Stimulated activated CD4-positive, alpha-beta T cell treated with anti-CD3 and anti-CD28 coated beads, Interleukin-4, amount 100 ng/mL, for 24 hours (primary cell): ENCODE results near the gene NKAIN4.

Source experiments
- DNase-seq: peaks from one replicate; pipeline ENCODE4 v3.0.0-alpha.2; 2020

NKAIN4 gene

GRCh38 chr20:63287697-63288580, 33.7 kb upstream of the NKAIN4 start:
- DNase-seq = no peak

DNA sequence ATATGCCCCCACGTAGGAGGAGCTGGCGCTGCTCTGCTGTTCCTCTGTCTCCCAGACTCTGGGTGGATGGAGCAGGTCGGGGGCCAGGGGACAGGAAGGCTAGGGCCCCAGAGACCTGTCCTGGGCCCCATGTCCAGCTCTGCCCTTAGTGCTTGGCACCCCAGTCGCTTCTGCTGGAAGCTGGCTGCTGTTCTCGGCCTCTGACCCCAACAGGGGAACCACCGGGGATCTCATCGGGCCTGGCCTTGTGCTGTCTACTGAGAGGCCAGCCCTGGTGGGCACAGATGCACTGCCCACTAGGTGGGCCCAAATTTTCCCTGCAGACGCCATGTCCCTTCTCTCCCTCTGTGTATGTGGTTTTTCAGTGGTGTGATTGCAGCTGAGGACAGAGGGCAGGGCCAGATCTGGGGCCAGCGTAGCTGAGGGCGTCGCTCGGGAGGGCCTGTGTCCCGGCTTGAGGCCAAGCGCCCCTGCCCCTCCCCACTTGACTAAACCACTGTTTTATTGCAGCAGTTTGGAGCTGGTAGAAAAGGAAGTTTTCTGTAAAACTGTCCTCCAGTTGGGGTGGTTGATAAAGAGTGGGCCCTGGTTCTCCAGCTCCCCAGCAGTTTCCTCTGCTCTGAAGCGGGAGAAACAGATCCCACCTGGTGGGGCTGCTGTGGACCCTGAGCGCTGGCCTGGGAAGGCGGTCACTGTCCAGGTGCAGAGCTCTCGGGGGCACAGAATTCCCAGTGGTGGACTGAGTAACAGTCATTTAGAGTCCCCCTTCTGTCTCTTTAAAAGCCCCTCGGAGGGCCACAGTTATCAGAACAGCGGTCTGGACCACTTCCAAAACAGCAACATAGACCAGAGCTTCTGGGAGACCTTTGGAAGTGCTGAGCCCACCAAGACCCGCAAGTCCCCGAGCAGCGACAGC, 32.8 kb upstream of the NKAIN4 start:
- no peak for DNase-seq

DNA sequence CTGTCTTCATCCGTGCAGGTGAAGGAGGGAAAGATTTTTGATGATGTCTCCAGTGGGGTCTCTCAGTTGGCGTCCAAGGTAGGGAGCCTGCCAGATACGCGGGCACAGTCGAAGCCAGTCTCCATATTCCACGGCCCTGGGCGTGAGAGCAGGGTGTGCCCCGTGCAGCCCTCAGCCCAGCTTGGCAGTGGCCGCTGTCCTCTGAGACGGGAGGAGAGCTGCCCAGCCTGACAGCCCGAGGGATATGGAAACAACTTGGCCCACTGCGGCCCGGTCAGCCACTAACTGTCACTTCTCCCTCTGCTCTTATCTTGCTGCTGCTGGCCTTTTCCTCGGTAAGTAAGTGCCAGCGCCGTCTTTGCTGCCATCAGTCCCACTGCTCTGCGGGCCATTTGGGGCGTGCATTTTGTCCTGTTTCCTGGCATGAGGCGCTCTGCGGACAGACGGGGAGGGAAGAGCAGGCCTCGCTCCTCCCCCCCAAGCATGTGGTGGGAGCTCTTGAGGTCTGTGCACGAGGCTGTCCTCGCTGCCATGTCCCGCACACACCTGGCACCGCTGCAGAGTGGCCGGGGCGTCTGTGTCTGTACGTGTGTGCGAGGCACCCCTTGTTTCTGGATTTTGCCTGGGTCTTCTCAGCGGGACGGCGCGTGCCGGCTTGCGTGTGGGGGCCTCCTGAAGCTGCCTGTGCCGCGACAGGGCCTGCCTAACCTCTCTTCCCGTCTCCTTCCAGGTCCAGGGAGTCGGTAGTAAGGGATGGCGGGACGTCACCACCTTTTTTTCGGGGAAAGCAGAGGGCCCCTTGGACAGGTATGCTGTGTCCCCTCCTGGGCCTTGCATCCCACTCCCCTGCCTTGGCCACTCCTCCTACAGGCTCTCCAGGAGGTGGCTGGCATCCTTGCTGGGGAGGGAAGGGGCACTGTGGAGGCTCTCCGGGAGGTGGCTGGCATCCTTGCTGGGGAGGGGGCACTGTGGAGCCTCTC, 31.7 kb upstream of the NKAIN4 start:
- DNase-seq = no peak

GRCh38 chr20:63284981-63285524, 30.8 kb upstream of the NKAIN4 start:
- DNase-seq = no peak

- no peak for DNase-seq
These were observed 30.3 kb upstream of the NKAIN4 start for GRCh38 chr20:63284544-63284949.

GRCh38 chr20:63284083-63284440, 29.8 kb upstream of the NKAIN4 start:
- DNase-seq = no peak

DNA sequence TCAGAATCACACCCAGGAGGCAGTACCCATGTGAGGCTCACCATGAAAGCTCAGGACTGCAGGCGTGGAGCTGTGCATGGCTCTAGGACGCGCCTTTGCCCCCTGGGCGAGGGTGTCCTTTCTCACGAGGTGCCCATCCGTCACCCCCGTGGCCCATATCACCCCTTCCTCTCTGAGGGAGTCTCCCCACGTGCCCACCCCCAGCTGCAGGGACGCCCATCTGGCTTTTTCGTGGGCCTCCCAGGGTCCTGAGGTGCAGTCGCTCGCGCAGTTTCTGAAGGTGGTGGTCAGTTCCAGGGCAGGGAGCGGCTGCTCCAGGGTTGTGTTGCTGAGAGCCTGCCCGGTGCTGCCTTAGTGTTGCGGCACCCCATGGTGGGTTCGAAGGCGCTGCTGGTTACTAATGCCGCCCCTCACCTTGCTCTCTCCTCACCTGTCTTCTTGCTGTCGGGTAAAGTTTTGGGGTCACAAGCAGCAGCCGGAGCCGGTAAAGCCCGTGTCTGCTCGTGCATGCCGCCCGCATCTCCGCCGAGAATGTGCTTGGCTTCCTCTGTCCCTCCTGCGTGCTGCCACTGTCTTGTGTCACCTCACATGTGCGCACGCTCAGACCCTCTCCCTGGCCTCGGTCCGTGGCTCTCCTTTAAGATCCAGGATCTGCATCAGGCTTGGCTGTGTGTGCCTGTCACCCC, 29.3 kb upstream of the NKAIN4 start:
- DNase-seq = no peak

- no peak for DNase-seq
These were observed 28.7 kb upstream of the NKAIN4 start for GRCh38 chr20:63282946-63283345.

DNA sequence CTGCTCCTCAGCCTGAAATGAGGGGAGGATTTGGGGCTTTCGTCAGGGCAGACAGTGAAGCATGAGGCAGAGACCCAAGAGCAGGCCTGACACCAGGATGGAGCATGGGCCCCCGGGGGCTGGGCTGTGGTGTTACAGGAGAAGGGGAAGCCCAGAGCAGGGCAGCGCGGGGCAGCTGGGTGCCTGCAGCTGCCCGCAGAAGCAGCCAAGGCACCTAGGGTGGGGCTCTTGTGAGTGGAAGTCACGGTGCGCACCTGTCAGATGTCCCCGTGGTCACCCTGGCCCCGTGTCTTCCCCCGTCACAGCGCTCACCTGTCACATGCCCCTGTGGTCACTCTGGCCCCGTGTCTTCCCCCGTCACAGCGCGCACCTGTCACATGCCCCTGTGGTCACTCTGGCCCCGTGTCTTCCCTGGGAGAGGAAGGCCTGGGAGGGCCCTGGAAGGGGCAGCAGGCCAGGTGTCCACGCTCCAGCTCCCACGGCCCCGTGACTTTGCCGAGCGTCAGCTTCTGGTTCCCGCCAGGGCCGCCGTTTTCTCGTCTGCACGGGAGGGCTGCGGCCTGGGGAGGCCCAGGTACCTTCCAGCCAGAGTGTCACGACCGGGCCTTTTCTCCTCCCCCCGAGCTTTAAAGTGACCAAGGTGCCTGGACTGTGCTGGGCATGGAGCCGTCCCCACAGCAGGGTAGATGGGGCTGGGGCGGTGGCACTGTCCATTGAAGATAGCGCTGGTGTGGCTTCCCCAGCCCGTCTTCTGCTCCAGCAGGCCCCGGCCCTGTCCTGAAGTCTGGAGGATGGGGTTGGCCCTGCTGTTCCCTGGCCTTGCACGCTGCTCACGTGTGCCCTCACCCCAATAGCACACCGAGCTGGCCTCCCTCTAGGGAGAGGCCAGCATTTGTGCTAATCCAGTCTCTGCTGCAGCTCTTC, 27.7 kb upstream of the NKAIN4 start:
- no peak for DNase-seq

DNA sequence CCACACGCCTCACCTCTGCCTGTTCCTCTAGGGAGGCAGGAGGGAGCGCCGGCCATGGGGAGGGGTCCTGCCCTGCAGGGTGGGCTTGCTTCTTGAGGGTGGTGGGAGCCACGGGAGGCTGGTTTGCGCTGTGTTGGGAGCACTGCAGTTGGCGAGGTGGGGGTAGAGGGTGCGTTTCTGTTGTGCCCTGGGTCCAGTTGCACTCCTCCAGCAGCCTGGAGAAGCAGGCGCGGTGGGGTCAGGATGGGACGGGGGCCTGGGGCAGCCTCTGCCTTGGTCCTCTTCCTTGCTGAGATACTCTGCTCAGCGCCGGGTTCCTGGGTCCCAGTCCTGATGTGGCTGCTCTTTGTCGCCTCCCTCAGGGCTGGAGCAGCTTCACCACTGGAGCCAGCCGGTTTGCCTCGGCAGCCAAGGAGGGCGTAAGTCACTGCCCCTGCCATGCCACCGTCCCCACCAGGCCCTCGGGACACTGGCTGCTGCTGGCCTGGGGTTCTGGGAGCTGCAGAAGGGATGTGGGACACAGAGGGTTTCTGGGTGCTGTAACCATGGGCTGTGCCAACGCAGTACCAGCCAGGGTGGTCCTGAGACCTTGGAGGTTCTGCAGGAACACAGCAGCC, 26.8 kb upstream of the NKAIN4 start:
- no peak for DNase-seq

- DNase-seq = no peak
These were observed 26.1 kb upstream of the NKAIN4 start for GRCh38 chr20:63280371-63280770.

DNA sequence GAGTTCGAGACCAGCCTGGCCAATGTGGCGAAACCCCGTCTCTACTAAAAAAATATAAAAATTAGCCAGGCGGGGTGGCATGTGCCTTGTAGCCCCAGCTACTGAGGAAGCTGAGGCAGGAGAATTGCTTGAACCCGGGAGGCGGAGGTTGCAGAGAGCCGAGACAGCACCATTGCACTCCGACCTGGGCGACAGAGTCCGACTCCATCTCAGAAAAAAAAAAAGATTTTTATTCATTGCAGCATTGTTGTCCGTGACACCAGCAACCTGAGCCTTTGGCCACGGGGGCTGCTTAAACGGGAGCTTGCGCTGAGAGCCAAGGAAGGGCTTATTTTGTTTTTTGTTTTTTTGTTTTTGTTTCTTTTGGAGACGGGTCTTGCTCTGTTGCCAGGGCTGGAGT, 25.7 kb upstream of the NKAIN4 start:
- no peak for DNase-seq

DNA sequence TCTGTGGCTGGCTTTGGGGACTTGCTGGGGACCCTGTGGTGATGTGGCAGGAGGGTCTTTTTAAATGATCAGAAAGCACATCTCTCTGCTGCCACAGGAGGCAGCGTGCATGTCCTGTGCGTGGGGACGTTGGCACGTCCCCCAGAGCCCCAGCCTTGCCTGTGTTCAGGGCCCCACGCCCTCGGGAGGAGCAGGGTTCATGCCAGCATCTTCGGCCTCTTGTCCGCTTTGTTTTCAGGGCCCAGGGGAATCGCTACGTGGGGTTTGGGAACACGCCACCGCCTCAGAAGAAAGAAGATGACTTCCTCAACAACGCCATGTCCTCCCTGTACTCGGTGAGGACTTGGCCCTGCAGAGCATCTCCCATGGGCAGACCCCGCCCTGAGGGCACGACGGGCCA, 24.4 kb upstream of the NKAIN4 start:
- no peak for DNase-seq

GRCh38 chr20:63277466-63278272, 23.4 kb upstream of the NKAIN4 start:
- DNase-seq = no peak

DNA sequence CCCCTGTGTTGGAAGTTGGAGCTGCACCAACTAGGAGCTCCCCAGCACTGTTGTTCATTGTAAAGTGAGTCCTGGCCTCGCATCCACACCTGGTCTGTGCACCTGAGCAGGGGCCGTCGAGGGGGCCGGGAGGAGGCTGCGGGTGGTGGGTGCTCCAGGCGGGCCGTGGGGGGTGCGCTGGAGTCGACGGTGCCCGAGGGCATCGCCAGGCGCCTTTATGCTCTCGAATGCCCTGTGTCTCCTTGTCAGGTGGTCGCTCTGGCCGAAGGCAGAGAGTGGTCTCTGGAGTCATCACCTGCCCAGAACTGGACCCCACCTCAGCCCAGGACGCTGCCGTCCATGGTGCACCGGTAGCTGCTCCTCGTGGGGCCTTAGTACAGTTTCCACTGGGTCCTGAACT, 22.7 kb upstream of the NKAIN4 start:
- no peak for DNase-seq

- no peak for DNase-seq
These were observed 21.6 kb upstream of the NKAIN4 start for GRCh38 chr20:63275825-63276224.

GRCh38 chr20:63274381-63275228, 20.3 kb upstream of the NKAIN4 start:
- DNase-seq = no peak

GRCh38 chr20:63273635-63274380, 19.5 kb upstream of the NKAIN4 start:
- DNase-seq = no peak
